Measurements from ENCODE around the gene MAML3.

MAML3 gene

DNA sequence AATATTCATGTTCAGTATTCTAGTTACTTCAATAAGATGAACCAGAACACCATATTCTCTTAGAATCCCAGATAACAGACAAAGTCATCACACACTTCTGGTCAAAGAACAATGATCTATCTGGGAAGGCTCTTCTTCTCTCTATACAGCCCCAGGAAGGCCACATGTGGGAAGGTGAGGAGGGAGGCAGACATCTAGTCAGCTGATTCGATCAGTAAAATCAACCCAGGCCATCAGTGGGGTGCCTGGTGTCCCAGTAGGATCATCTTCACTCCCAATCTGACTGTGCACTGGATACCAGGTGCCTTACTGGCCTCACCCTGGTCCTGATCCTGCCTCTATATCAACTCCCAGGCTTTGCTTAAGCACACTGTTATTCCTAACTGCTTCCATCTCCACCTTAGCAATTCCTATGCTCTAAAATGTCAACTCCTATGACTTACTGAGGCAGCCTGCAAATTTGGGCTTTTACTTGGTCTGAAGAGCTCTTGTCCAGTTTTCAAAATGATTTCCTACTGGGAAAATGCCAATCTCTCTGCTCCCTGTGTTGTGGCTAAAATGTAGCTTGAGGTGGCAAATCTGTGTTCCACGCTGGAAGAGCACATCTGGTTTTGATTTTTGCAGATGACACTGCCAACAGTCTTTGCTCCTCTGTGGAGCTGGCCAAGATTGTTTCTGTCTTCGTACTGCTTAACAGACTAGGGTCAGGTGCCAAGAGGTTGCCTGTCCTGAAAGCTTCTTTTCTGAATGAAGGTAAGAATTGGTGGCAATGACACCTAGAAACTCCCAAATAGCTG lies 359.6 kb downstream of the MAML3 start:
- TF ChIP-seq, protein P1, sequence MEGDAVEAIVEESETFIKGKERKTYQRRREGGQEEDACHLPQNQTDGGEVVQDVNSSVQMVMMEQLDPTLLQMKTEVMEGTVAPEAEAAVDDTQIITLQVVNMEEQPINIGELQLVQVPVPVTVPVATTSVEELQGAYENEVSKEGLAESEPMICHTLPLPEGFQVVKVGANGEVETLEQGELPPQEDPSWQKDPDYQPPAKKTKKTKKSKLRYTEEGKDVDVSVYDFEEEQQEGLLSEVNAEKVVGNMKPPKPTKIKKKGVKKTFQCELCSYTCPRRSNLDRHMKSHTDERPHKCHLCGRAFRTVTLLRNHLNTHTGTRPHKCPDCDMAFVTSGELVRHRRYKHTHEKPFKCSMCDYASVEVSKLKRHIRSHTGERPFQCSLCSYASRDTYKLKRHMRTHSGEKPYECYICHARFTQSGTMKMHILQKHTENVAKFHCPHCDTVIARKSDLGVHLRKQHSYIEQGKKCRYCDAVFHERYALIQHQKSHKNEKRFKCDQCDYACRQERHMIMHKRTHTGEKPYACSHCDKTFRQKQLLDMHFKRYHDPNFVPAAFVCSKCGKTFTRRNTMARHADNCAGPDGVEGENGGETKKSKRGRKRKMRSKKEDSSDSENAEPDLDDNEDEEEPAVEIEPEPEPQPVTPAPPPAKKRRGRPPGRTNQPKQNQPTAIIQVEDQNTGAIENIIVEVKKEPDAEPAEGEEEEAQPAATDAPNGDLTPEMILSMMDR (IDR thresholded peaks at IDR 0.05; ENCODE audit: insufficient read depth, missing control alignments): no peak
- FAIRE-seq (no peak), DNase-seq (ENCODE audit: insufficient read length, low spot score) (no peak)

DNA sequence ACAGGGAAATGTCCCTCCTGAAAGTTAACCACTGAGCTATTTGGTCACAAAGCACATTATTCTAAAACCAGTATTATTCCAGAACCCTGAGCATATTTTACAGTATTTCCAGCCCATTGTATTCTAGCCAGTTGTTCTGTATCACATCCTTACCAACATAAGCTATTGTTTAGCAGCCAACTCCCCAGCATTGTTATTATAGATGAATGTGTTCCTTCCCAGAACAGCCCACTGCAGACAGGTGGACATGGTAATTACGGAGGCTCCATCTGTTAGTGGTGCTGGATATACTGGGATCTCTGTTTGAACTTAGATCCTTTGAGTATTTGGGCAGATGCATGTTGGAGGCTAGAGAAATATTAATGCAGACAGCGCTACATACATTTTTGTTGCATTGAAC lies 362.3 kb downstream of the MAML3 start:
- FAIRE-seq (peak; percentile 91), DNase-seq (ENCODE audit: insufficient read length, low spot score) (no peak)
- TF ChIP-seq, protein P1 (IDR thresholded peaks at IDR 0.05; ENCODE audit: insufficient read depth, missing control alignments): no peak

DNA sequence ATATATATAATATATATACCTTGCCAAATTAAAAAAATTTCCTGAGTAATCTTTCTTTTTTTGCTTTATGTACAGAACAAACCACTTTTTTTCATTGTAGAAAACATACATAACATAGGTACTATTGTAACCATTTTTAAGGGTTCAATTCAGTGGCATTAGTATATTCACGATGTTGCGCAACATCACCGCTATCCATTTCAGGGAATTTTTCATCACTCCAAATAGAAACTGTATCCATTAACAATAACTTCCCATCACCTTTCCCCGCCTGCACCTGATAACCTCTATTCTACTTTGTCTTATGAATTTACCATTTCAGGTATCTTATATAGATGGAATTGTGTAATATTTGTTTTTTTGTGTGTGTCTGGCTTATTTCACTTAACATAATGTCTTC lies 363.7 kb downstream of the MAML3 start:
- TF ChIP-seq, protein P1 (IDR thresholded peaks at IDR 0.05; ENCODE audit: insufficient read depth, missing control alignments): no peak
- DNase-seq (ENCODE audit: insufficient read length, low spot score): no peak
- FAIRE-seq: no peak

DNA sequence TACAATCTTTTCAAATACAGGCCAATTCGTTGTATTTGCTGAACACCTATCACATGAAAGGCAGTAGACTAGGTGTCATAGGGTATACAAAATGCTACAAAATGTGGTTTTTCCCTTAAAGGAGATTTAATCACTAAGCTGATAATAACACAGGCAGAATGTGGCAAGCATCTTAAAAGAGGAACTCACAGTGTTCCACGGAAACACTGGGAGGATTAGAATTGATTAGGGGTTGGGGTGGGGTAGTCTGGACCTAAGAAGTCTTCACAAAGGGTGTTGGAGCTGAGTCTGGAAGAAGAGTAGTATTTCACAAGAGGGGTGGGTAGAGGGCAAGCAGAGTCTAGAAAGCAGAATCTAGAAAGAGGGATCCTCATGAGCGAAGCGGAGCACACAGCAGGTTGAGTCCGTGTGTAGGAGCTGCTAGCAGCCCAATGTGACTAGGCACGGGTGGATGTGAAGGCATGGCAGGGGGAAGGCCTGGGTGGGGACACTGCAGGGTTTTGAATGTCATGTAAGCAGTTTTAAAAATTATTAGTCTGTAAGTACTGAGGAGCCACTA lies 364.8 kb downstream of the MAML3 start:
- FAIRE-seq (no peak), DNase-seq (ENCODE audit: insufficient read length, low spot score) (no peak)
- TF ChIP-seq, protein P1 (IDR thresholded peaks at IDR 0.05; ENCODE audit: insufficient read depth, missing control alignments): no peak

DNA sequence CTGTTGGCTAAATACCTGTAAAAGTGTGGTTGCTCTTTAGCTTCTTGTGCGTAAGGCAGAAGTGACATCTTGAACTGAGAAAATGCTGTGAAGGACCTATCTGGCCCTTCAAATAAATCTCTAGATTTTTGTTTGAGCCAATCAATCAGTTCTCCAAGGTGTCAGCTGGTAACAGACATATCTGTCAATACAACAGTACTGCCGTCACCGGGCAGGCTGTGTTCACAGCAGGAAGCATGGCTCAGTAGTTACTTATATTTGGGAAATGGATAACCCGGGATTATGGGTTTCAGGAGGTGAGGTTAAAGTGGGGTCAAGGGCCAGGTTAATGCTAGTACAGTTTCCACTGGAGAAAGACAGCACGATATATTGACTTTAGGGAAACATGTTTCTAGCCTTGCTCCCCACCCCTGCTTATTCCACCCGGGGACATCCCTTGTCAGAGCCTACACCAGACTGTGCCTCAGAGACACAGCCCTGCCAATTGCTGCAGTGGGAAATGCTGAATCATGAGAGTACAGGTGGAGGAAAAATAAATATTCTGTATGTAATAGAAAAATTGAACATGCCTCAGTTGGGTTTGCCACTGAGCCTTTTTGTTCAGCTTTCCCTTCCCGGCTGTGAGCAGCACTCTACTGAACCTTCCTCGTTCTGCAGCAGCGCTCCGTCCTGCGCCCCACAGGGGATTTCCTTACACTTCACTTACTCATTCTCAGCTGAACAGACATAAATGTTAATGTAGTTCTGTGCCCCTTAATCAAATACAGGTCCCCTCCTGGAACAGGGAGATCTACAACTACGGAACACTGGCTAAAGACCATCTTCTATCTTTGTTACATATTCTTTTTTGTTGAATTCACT lies 367.3 kb downstream of the MAML3 start:
- FAIRE-seq: no peak
- TF ChIP-seq, protein P1 (IDR thresholded peaks at IDR 0.05; ENCODE audit: insufficient read depth, missing control alignments): no peak
- DNase-seq (ENCODE audit: insufficient read length, low spot score): no peak

DNA sequence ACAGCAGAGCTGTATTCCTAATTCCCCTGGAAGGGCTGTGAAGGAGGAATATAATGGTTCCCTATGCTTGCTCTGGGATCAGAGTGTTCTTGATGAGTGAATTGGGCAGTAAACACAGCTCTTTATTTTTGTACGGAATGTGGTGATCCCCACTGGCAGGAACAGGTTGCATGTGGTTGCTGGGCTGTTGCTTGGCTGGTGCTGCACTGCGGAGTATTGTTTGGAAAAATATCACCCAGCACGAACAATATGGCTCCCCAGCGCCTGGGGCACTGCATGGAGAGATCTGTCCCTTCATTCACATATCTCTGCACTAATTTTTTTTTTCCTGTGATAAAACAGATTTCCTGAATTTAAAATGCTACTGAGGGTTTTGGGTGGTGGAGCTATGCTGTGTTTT lies 368.6 kb downstream of the MAML3 start:
- no peak for DNase-seq (ENCODE audit: insufficient read length, low spot score)
- FAIRE-seq: no peak
- TF ChIP-seq, protein P1 (IDR thresholded peaks at IDR 0.05; ENCODE audit: insufficient read depth, missing control alignments): no peak
